ENCODE results near the gene ENDOG. TPM values are rescaled to one million over a fixed set of nuclear protein-coding genes. Genes with fewer than 3 reads are reported as not detected.

ENDOG gene
- total and polyA plus RNA-seq, 2 experiments from 2014 or later = 93.3 to 209 TPM

DNA sequence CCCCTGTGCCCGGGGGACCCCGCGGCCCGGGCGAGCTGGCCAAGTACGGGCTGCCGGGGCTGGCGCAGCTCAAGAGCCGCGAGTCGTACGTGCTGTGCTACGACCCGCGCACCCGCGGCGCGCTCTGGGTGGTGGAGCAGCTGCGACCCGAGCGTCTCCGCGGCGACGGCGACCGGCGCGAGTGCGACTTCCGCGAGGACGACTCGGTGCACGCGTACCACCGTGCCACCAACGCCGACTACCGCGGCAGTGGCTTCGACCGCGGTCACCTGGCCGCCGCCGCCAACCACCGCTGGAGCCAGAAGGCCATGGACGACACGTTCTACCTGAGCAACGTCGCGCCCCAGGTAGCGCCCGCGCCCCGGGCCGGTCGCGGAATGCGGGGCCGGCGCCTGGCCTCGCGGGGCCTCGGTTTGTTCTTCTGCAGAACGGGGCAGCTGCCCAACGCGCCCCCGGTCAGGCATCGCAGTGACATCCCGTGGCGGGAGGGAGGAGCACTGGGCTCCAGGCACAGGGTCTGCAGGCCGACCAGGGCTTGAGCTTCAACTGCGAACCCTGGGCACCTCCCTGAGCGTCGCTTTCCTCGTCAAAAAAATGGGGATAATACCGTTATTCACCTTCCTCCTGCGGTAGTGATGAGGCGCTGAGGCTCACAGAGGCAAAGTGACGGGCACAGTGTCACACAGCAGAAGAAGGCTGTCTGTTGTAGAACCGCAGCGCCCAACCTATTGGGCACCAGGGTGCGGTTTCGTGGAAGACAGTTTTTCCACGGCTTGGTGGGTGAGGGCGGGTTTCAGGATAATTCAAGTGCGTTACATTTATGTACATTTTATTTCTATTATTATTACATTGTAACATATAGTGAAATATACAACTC is 777 bp downstream of the ENDOG start:
- Histone ChIP-seq H3K4me3 (peak overlapping the region; percentile 48), H3K4me1 (ENCODE audit: low read depth) (peaks cover 10% of the 10 kb centered on the region), H3K27me3 (no peaks in the 10 kb centered on the region), H3K9me3 (ENCODE audit: low read depth) (no peaks in the 10 kb centered on the region), H3K27ac (peak overlapping the region; percentile 96), H3K36me3 (peaks cover 9% of the 10 kb centered on the region)
- DNase-seq (ENCODE audit: low read depth in 1 of 2, low spot score in 1 of 2) = peak in 1 of 2 donors; percentile 65
- TF ChIP-seq, protein P1, sequence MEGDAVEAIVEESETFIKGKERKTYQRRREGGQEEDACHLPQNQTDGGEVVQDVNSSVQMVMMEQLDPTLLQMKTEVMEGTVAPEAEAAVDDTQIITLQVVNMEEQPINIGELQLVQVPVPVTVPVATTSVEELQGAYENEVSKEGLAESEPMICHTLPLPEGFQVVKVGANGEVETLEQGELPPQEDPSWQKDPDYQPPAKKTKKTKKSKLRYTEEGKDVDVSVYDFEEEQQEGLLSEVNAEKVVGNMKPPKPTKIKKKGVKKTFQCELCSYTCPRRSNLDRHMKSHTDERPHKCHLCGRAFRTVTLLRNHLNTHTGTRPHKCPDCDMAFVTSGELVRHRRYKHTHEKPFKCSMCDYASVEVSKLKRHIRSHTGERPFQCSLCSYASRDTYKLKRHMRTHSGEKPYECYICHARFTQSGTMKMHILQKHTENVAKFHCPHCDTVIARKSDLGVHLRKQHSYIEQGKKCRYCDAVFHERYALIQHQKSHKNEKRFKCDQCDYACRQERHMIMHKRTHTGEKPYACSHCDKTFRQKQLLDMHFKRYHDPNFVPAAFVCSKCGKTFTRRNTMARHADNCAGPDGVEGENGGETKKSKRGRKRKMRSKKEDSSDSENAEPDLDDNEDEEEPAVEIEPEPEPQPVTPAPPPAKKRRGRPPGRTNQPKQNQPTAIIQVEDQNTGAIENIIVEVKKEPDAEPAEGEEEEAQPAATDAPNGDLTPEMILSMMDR (IDR thresholded peaks at IDR 0.05; ENCODE audit: low read depth, low read length) = no peak

DNA sequence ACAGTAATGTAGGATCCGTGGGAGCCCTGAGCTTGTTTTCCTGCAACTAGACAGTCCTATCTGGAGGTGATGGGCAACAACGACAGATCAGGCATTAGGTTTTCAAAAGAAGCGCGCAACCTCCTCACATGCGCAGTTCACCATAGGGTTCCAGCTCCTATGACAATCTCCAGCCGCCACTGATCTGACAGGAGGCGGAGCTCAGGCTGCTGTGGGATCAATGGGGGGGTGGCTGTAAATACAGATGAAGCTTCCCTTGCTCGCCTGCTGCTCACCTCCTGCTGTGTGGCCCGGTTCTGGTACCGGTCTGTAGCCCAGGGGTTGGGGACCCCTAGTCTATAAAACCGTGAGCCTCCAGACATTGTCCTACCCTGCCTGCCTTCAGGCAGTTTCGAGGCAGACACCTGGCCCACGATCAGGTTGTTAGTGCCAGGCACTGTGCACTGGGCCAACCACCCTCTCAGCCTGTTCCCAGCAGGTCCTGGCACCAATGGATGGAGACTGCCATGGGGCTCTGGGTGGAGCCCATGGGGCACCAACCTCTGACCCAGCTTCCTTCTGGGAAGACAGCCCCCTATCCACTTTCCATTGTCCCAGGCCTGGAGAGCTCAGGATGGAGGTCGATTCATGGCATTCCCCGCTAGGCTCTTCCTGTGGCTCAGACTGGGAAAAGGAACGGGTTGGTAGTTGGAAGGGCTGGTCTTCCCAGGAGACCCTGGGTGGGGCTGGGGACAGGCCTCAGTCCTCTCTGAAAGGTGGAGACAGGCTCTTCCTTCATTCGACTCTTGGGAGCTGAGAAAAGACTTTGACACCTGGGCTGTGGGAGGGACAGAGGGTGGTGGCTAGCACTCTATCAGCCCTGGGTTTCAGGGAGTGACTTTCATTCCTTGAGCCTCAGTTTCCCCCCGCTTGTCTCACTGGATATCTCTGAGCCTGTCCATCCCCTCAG is 1.7 kb downstream of the ENDOG start:
- DNase-seq (ENCODE audit: low read depth in 1 of 2, low spot score in 1 of 2) = peak; percentile 22 to 81
- H3K4me1 ChIP-seq (ENCODE audit: low read depth) = peaks cover 10% of the 10 kb centered on the region
- TF ChIP-seq, protein P1 (IDR thresholded peaks at IDR 0.05; ENCODE audit: low read depth, low read length) = no peak
- H3K4me3 ChIP-seq = peak overlapping the region; percentile 48
- no peak overlapping the region for H3K27ac ChIP-seq
- no peaks in the 10 kb centered on the region for H3K9me3 ChIP-seq (ENCODE audit: low read depth)
- no peaks in the 10 kb centered on the region for H3K27me3 ChIP-seq
- H3K36me3 ChIP-seq = peaks cover 16% of the 10 kb centered on the region

DNA sequence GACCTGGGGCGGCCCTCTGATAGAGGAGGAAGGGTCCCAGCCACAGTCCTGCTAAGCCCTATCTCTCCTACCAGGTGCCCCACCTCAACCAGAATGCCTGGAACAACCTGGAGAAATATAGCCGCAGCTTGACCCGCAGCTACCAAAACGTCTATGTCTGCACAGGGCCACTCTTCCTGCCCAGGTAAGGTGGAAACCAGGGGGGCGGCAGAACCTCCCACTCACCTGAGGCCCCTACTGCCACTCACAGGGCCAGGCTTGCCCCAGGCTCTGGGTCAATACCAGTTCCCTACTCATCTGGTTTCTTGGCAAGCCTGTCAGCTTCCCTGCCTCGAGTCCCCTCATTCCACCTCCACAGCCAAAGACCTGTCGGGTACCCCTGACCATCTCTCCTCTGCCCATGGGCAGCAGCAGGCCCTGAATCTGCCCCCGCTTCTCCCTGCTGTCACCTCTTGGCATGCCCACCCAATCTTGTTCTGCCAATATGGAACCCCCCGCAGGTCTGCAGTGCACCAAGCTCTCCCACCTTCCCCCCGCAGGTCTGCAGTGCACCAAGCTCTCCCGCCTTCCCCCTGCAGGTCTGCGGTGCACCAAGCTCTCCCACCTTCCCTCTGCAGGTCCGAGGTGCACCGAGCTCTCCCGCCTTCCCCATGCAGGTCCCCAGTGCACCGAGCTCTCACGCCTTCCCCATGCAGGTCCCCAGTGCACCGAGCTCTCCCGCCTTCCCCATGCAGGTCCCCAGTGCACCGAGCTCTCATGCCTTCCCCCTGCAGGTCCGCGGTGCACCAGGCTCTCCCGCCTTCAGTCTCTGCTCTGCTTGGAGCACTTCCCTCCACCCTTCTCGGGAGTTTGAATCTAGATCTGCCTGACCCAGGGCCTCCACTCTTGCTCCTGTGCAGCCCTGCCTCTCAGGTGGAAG is 2.6 kb downstream of the ENDOG start:
- Histone ChIP-seq H3K36me3 (peaks cover 19% of the 10 kb centered on the region), H3K27ac (no peak overlapping the region), H3K4me3 (no peak overlapping the region), H3K9me3 (ENCODE audit: low read depth) (no peaks in the 10 kb centered on the region), H3K27me3 (no peaks in the 10 kb centered on the region), H3K4me1 (ENCODE audit: low read depth) (peaks cover 10% of the 10 kb centered on the region)
- TF ChIP-seq, protein P1 (IDR thresholded peaks at IDR 0.05; ENCODE audit: low read depth, low read length) = no peak
- no peak for DNase-seq (ENCODE audit: low read depth in 1 of 2, low spot score in 1 of 2)

DNA sequence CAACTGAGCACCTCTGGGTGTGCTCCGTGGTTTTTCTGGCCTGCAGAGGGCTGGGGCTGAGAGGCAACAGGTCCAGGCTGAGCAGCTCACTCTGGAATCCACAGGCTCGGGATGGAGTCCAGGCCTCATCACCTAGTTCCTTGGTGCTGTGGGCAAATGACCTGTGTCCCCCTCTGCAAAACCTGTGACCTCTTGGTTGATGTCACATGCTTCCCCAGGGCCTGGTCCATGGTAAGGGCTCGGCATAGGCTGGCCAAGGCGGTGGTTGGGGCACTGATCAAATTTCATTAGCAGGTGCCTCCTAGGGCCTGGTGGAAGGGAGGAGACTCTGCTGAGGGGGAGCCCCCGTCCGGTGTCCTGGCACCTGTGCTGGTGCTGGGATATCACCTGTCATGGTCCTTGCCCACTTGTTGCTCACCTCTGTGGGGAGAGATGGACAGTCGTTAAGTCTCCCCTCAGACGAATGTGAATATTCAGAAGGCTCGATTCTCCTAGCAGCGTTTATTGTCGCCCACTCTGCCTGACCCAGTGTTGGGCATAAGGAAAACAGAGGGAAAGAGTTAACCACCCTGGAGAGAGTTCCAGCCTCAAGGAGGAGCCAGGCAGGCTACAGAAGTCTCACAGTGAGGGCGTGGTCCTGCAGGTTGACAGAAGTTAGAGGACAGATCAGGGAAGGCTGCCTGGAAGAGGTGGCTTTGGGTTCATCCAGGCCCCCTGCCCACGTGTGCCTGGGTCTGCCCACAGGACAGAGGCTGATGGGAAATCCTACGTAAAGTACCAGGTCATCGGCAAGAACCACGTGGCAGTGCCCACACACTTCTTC is 3.5 kb downstream of the ENDOG start:
- TF ChIP-seq, protein P1 (IDR thresholded peaks at IDR 0.05; ENCODE audit: low read depth, low read length) = no peak
- no peak overlapping the region for H3K27ac ChIP-seq
- DNase-seq (ENCODE audit: low read depth in 1 of 2, low spot score in 1 of 2) = no peak
- no peaks in the 10 kb centered on the region for H3K27me3 ChIP-seq
- peaks cover 10% of the 10 kb centered on the region for H3K4me1 ChIP-seq (ENCODE audit: low read depth)
- no peak overlapping the region for H3K4me3 ChIP-seq
- H3K9me3 ChIP-seq (ENCODE audit: low read depth) = no peaks in the 10 kb centered on the region
- H3K36me3 ChIP-seq = peaks cover 19% of the 10 kb centered on the region
